Bronchial smooth muscle cell (primary cell): Measurements from ENCODE around the gene FXYD5. TPM values are rescaled to one million over a fixed set of nuclear protein-coding genes. Genes with fewer than 3 reads are reported as not detected.

Experiments
- total RNA-seq: library from RNA; depleted of rRNA; stranded (reverse); fragments of >200 nt; gene quantifications from 2 replicates; pipeline ENCODE4 v1.2.1, GENCODE V29; 2014

FXYD5 gene, protein sequence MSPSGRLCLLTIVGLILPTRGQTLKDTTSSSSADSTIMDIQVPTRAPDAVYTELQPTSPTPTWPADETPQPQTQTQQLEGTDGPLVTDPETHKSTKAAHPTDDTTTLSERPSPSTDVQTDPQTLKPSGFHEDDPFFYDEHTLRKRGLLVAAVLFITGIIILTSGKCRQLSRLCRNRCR
- total RNA-seq: 16.8 and 28.7 TPM in 2 replicates

DNA sequence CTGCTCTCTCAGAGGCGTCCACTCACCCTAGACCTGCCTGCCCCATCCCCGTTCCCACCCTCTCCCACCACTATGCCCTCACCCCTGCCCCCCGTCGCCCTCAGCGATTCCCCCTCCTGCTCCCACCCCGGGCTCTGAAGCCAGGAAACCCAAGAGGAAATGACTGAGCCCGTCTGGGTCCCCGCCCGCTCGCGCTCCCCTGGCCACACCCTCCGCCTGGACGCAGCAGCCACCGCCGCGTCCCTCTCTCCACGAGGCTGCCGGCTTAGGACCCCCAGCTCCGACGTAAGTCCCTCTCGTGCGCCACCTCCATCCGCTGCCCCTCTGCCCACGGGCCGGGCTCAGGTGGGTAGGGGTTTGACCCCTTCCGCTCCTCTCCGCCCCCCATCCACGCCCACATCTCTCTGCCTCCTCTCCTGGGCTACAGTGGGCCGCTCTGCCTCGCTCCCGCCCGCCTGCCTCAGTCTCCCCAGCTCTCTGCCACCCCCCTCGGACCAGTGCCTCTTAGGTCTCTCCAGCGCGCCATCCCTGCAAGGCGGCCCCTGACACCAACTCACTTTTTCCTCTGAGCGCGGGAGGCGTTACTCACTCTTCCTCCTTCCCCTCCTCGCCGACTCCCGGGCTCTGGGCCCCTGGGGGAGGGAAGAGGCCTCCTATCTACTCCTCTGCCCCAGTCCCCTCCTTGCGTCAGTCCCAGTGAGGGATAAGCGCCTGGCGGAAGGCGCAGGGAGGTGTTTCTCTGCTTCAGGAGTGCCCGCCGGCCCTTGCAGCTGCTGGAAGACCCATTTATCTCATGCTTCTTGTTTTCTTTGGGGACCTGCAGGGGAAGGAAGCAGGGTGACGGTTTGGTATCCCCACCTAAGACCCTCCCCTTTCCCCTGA lies at the start of gene FXYD5:
Gene FXYD5 (plus strand): TSS at position 211 of the 882 bp plus-strand sequence. CDS start 816 bp downstream, outside the sequence.

DNA sequence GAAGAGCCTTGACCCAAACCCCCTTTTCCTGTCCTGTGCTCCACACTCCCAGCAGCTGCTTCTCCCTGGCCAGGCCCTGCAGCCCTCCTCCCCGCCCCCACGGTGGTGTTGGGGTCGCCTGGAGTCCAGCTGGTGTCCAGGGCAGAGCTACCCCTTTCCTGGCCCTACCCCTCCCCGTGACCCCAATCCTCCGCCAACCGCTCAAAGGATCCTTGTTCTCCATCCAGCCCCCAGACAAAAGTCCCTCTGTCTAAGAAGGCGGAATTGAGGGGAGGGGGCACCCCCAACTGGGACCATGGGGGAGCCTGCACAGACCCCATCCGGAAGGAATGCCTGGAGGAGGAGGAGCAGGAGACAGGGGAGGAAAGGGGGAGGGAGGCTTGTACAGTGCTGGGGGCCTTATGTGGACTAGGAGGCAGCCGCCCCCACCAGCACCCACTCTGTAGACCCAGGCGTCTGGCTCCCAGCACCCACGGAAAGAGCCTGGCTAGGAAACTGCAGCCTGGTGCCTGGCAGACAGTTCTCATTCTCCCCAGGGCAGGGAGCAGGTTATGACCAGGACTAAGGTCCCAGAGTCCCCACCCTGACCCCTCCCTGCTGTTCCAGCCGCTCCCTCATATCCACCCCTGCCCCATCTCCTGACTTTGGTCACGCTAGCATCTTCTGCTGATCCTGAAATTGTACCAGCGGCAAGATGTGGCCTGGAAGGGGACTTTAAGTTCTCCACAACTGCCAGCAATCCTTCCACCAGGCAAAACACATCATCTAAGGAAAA lies 39.2 kb upstream of the FXYD5 start, which contains the start of gene FXYD3:
Gene FXYD3 (plus strand): TSS at position 647 of the 775 bp plus-strand sequence. CDS start 3,554 bp downstream, outside the sequence.

DNA sequence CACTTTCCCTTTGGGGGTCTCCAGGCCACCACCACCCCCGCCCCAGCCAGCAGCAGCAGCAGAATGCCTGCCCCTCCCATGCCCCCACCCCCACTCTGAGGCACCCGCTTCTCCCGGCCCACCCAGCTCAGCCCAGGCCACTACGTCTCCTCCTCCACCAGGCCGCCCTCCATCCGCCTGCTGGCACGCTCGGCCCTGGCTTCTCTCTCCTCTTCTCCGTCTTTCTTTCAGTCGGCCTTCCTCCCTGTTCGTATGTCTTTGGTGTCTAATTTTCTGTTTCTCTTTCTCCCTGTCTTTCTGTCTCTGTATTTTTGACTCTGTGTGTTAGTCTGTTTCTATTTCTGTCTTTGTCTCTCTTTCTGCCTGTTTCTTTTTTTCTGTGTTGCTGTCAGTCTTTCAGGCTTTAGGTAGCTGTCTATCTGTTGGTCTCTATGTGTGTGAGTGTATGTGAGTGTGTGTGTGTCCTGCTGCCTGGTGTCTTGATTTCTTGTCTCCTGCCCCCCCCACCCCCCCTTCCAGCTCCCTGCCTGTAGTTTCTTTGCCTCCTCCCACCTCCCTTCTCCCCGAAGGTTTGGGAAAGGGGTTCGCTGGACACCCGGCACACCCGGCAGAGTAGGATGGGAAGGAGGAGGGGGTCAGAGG lies 19.8 kb upstream of the FXYD5 start, which contains the start of gene LGI4:
Gene LGI4 (minus strand): TSS at position 459 of the 642 bp plus-strand sequence. CDS start 379 bp downstream, at position 80.

DNA sequence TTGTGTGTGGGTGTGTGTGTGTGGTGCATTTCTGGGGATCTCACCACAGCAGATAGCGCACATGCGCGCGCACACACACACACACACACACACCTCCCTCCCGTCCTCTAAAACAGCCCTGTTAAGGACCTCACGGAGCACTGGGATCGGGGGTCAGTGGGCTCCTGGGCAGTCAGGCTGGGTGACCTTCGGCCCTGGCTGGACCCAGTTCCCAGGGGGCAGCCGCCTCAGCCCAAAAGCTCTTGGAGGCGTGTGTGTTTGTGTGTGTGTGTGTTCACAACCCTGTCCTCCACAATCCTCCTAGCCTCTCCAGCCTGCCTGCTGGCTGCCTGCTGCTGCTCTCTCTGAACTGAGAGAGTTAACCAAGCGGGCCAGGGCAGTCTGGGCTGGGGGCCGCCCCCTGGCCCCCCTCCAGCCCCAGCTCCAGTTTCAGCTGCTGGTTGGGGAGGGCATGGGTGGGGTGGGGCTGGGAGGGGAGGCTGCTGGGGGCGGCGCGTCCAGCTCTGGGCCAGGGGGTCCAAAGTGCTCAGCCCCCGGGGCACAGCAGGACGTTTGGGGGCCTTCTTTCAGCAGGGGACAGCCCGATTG lies 16.1 kb upstream of the FXYD5 start, which contains the start of gene FXYD1:
Gene FXYD1 (plus strand): TSS at position 520 of the 588 bp plus-strand sequence. CDS start 1,256 bp downstream, outside the sequence.

DNA sequence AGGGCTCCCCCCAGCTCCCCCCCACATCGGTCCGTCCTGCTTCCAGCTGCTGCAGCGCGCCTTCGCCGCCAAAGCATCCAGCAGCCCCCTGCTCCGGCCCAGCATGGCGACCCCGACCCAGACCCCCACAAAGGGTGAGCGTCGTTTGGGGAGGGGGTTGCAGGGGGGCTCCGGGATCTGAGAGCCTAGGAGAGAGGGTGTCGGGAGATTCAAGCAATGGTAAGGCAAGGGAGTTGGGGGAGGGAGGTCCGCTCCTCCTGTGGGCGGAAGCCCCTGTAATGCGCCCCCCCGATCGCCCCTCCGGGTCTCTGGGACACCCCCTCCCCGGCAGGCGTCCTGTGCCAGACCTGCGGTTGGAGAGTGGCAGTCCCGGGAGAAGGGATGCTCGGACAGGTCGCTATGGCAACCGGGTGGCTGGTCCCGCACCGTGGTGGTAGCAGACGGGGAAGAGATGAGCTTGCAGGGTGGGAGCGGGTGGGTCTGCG lies 11.3 kb upstream of the FXYD5 start, which contains the start of gene FXYD7:
Gene FXYD7 (plus strand): TSS at position 25 of the 485 bp plus-strand sequence. CDS start 79 bp downstream, at position 104.

Other genes starting within 250 kb of the FXYD5 start
- gene ZNF30, start 227.8 kb upstream of the FXYD5 start, total RNA-seq: 3.1 and 3.3 TPM in 2 replicates
- gene ZNF792, start 190.5 kb upstream of the FXYD5 start, total RNA-seq: 5.2 and 5.8 TPM in 2 replicates
- gene GRAMD1A, start 154.4 kb upstream of the FXYD5 start, total RNA-seq: 19.9 and 20.3 TPM in 2 replicates
- gene SCN1B, start 124.3 kb upstream of the FXYD5 start, total RNA-seq: 10.6 and 15.6 TPM in 2 replicates
- 0.09 and 0.16 TPM in 2 replicates for gene HPN, start 113.0 kb upstream of the FXYD5 start, total RNA-seq
- gene FXYD3, start 38.9 kb upstream of the FXYD5 start, total RNA-seq: 0.16 and 1.1 TPM in 2 replicates
- 0.47 and 0.52 TPM in 2 replicates for gene LGI4, start 19.7 kb upstream of the FXYD5 start, total RNA-seq
- 4.4 and 14.6 TPM in 2 replicates for gene FXYD1, start 15.9 kb upstream of the FXYD5 start, total RNA-seq
- gene FXYD7, start 11.5 kb upstream of the FXYD5 start, total RNA-seq: 0.17 TPM in 1 of 2 replicates, not detected in the other
- gene FAM187B, start 74.0 kb downstream of the FXYD5 start, total RNA-seq: not detected in 2 replicates
- 0.47 TPM in 1 of 2 replicates, not detected in the other for gene LSR, start 94.3 kb downstream of the FXYD5 start, total RNA-seq
- gene USF2, start 114.2 kb downstream of the FXYD5 start, total RNA-seq: 41.8 and 59.8 TPM in 2 replicates
- not detected in 2 replicates for gene HAMP, start 127.8 kb downstream of the FXYD5 start, total RNA-seq
- gene MAG, start 137.4 kb downstream of the FXYD5 start, total RNA-seq: not detected in 2 replicates
- 0.16 TPM in 1 of 2 replicates, not detected in the other for gene CD22, start 174.5 kb downstream of the FXYD5 start, total RNA-seq
- not detected in 2 replicates for gene FFAR1, start 193.2 kb downstream of the FXYD5 start, total RNA-seq
- not detected in 2 replicates for gene FFAR3, start 203.7 kb downstream of the FXYD5 start, total RNA-seq
- gene GPR42, start 216.3 kb downstream of the FXYD5 start, total RNA-seq: not detected in 2 replicates